ENCODE data around the gene AQP2. TPM values are rescaled to one million over a fixed set of nuclear protein-coding genes. Genes with fewer than 3 reads are reported as not detected.

Gene AQP2
- total and polyA plus RNA-seq, 2 of the 13 experiments (the other 11 are each of a cell fraction or from before 2014, with no cell fraction given), result not detected

GRCh38 chr12:49929581-49929980 is 21.0 kb upstream of the AQP2 start (continued):
- no peak for TF ChIP-seq SRSF1 (optimal IDR thresholded peaks at IDR 0.05; ENCODE audit: low read depth, low read length)
- TF ChIP-seq, protein P1, sequence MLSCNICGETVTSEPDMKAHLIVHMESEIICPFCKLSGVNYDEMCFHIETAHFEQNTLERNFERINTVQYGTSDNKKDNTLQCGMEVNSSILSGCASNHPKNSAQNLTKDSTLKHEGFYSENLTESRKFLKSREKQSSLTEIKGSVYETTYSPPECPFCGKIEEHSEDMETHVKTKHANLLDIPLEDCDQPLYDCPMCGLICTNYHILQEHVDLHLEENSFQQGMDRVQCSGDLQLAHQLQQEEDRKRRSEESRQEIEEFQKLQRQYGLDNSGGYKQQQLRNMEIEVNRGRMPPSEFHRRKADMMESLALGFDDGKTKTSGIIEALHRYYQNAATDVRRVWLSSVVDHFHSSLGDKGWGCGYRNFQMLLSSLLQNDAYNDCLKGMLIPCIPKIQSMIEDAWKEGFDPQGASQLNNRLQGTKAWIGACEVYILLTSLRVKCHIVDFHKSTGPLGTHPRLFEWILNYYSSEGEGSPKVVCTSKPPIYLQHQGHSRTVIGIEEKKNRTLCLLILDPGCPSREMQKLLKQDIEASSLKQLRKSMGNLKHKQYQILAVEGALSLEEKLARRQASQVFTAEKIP (CRISPR knock-in tag; IDR thresholded peaks at IDR 0.05; ENCODE audit: borderline replicate concordance), result no peak
- TF ChIP-seq DNMT1 (CRISPR knock-in tag; IDR thresholded peaks at IDR 0.05), result no peak
- TF ChIP-seq, protein P2, sequence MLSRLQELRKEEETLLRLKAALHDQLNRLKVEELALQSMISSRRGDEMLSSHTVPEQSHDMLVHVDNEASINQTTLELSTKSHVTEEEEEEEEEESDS (CRISPR knock-in tag; IDR thresholded peaks at IDR 0.05; ENCODE audit: borderline replicate concordance), result no peak

GRCh38 chr12:49930515-49931288 is 19.8 kb upstream of the AQP2 start:
- H3K27ac ChIP-seq (ENCODE audit: extremely low read length, insufficient read depth, low read length), result no peak overlapping the region
- H3K4me1 ChIP-seq (ENCODE audit: insufficient read depth, low read length), result no peaks in the 10 kb centered on the region
- peaks cover 0 to 4% of the 10 kb centered on the region in 2 experiments; a peak in 1 of 5 replicates for H3K27me3 ChIP-seq (ENCODE audit: control insufficient read depth in 1 of 2, insufficient read depth in 2 of 2, low read length in 2 of 2)
- no peaks in the 10 kb centered on the region for H3K36me3 ChIP-seq (replicated peaks in 1 of 2; ENCODE audit: control insufficient read depth in 1 of 2, insufficient read depth in 2 of 2, low read length in 2 of 2)
- intact Hi-C loops (cut with micrococcal nuclease; ENCODE audit: unreplicated experiment), result no loop called here
- FAIRE-seq (no peak), ATAC-seq (no peak), DNase-seq (ENCODE audit: low spot score) (no peak)
- H3K9me3 ChIP-seq (ENCODE audit: low read length), result no peaks in the 10 kb centered on the region
- no peak overlapping the region for H2AFZ ChIP-seq (ENCODE audit: low read length)
- H3K4me2 ChIP-seq (ENCODE audit: low read depth, low read length), result no peak overlapping the region
- BruUV-seq (replicated peaks), result no TSS peak
- no peaks in the 10 kb centered on the region for H3K79me2 ChIP-seq (ENCODE audit: insufficient read depth, low read length)
- ChIA-PET CTCF (ENCODE audit: low intra/inter-chr PET ratio, low total read pairs) (no interaction called here), POLR2A (no interaction called here)
- no peak overlapping the region for H3K4me3 ChIP-seq (replicated peaks in 1 of 3; ENCODE audit: insufficient read depth in 1 of 3, low read depth in 2 of 3, low read length in 3 of 3)
- in situ Hi-C loops (cut with HindIII; ENCODE audit: extremely low pct_ligation_motif_present, low pct_unique_long_range_greater_than_20kb), result no loop called here
- TF ChIP-seq BCL6 (CRISPR knock-in tag; IDR thresholded peaks at IDR 0.05), result no peak
- peak; percentile 49 for TF ChIP-seq CREB1 (IDR thresholded peaks at IDR 0.05)
- TF ChIP-seq CREB1 (CRISPR knock-in tag; IDR thresholded peaks at IDR 0.05), result no peak
- H3K9ac ChIP-seq (ENCODE audit: insufficient read depth, low read depth, low read length), result no peak overlapping the region
- H4K20me1 ChIP-seq (ENCODE audit: insufficient read depth, low read length), result no peaks in the 10 kb centered on the region
- WGBS (ENCODE audit: low lambda C conversion rate), result 41% methylated on average over 3 of the region's 3 CpGs

All from HepG2 (cell line).